Urothelium cell line (cell line): ENCODE results near the gene IL4I1.
"Not testable (repeated sequence)": the region's sequence is repeated elsewhere in the genome, so short reads cannot be mapped to it uniquely, and the experiment has no call there.

Experiments
- DNase-seq: peaks from one replicate; pipeline ENCODE4 v3.0.0; 2011; ENCODE audit warnings: low spot score, mixed read lengths
- FAIRE-seq: peaks from 2 replicates; lab custom pipeline; 2011; peaks lifted over from hg19 to GRCh38; lab: Jason Lieb, UNC

Gene IL4I1, protein sequence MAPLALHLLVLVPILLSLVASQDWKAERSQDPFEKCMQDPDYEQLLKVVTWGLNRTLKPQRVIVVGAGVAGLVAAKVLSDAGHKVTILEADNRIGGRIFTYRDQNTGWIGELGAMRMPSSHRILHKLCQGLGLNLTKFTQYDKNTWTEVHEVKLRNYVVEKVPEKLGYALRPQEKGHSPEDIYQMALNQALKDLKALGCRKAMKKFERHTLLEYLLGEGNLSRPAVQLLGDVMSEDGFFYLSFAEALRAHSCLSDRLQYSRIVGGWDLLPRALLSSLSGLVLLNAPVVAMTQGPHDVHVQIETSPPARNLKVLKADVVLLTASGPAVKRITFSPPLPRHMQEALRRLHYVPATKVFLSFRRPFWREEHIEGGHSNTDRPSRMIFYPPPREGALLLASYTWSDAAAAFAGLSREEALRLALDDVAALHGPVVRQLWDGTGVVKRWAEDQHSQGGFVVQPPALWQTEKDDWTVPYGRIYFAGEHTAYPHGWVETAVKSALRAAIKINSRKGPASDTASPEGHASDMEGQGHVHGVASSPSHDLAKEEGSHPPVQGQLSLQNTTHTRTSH

DNA sequence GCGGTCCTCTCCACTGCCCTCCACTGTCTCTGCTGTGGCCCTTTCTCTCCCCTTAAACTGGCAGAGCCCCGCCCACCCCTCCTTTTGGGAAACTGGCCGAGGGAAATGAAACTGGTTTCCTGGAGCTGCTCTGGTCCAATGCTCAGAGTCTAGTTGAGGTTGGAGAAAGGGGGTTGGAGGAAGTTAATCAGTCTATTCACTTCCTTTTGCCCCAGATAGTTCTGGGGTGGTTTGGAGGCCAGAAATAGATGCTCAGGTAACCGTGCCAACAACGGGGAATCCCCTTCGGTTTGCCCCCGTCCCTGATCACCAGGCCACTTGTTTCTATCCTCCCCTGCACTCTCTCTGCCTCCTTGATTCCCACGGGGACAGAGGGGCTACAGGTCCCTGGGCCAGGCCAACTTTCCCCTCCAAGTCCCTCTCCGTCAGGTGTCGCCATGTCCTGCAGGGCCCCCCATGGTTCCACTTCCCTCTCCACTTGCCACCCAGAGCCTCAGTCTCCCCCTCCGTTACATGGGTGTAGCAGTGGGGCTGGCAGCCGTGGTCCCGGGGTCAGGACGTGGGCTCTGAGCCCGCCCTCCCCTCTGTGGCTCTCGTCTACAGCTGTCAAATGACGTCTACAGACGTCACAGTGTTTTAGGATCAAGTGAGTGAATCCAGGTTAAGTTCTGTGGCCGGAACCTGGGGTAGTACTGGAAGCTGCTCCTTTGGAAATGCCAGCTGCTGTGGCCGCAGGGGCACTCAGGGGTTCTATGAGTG, at the start of gene IL4I1:
Gene IL4I1 (minus strand): TSS at position 25 of the 759 bp plus-strand sequence. CDS start 727 bp downstream, outside the sequence.
- FAIRE-seq = no peak
- peak; percentile 36 for DNase-seq

DNA sequence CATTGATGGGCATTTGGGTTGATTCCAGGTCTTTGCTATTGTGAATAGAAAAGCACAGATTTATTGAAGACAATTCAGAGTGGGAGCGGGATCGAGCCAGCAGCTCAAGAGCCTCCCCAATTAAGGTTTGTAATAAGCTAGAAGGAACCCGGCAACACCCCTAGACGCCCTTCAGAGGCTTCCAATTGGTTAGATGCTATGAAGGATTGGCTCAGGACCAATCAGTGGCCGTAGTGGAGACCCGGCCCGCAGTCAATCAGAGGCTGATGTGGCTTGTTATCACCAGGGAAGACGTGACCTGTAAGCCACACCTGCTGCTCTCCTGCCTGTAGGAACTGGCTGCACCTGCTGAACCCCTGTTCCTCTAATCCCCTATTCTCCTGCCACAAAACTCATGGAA, 49.7 kb upstream of the IL4I1 start:
- FAIRE-seq = no peak
- no peak for DNase-seq

DNA sequence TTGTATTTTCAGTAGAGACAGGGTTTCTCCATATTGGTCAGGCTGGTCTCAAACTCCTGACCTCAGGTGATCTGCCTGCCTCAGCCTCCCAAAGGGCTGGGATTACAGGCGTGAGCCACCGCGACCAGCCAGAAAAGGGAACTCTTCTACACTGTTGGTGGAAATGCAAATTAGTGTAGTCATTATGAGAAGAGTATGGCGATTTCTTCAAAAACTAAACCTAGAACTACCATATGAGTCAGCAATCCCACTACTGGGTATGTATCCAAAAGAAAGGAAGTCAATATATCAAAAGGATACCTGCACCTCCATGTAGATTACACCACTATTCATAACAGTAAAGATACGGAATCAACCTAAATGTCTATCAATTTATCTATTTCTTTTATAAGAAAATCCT, 47.9 kb upstream of the IL4I1 start:
- FAIRE-seq, DNase-seq: not testable (repeated sequence)

DNA sequence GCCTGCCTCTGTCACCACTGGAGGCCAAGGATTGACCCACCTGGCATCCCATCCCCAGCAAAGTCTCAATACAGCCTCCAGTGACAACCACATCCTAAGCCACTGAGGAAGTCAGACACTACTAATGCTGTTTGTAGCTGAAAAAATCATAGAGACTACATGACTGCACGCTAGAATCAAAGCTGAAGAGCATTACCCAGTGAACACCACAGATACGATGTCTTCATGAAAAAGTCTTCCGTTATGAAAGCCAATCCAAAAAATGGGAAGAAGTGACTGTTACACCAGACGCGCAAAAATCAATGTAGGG, 43.8 kb upstream of the IL4I1 start:
- FAIRE-seq = peak; percentile 9
- no peak for DNase-seq

DNA sequence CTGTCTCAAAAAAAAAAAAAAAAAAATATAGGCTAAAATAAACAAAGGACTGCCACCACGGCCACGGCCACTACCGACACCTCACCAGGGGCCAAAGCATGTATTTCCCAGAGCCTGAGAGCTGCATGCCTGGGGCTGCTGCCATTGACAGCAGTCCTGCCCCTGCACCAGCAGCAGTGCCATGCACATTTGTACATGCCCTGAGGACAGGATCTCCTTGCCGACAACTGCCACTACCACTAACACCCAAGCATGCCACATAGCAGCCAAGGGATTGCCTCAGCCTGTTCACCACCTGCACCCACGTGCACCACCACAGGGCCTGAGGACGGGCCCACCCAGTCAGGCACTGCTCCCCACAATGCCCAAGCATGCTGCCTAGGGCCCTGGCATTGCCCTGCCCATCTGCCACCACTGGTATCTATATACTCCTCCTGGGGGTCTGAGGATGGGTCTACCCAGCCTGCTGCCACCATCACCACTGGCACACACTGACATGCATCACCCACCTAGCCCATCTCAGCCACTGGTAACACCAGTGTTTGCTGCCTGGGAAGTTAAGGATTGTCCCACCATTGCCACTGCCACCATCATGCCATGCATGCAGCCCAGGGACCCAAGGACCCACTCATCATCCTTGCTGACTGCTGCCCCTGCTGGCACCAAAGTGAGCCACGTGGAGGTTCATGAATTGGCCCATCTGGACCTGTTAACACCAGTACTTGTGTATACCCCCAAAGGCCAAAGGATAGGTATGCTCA, 43.2 kb upstream of the IL4I1 start:
- FAIRE-seq = no peak
- no peak for DNase-seq

DNA sequence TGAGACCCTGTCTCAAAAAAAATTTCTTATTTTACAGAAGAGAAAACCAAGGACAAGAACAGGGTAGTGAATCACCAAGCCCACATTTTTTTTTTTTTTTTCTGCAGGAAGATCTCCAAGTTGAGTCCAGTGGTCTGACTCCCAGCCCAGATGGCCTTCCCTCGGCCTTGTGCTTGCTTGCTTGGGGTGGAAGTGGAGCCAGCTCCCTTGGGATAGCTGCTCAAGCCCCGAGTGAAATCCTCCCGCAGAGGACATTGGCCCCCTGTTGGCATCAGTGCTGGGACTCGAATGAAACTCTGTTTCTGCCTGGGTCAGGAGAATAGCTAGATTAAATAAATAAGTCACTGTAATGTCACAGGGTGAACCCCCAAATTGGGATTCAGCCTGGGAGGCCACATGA, 42.0 kb upstream of the IL4I1 start:
- DNase-seq (no peak), FAIRE-seq (no peak)

DNA sequence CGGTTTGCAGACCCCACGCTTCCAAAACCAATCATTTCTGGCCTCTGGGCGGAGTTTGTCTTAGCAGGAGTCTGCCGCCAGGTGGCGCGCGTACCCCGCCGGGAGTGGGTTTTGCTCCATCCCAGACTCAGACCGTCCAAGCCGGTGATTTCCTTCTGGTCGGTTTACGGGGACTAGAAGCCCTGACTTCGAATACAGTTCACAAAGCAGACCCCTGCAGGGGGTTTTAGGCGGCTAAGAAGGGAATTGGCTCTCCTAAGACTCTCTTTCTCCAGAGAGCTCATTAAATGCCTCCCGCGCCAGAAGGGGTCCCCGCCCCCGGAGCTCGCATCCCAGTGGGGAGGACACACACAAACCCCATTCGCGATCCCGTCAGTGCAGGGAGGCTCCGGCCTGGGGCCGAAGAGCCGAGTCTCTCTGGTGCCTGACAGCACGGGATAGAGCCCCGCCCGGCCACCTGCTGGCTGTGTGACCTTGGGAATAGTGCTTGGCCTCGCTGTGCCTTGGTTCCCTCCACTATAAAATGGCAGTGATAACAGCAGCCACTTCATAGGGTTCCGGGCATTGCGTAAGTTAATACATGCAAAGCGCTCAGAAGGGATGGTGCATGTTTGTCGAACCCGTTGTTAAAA, 41.2 kb upstream of the IL4I1 start:
- FAIRE-seq = no peak

DNA sequence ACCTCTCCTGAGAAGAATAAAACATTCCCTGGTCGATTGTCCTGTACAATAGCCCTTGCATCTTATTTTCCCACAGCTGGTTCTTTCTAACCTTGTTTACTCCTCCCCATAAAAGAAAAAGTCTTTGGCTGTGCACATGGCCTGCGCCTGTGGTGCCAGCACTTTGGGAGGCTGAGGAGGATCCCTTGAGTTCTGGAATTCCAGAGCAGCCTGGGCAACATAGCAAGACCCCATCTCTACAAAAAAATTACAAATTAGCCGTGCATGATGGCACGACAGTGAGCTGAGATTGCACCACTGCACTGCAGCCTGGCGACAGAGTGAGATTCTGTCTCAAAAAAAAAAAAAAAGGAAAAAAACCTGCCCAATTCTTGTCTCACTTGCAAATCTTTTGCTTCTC, 39.9 kb upstream of the IL4I1 start:
- DNase-seq = no peak
- no peak for FAIRE-seq

More for the DNA sequence above, 41.2 kb upstream of the IL4I1 start:
- peak; percentile 81 for DNase-seq

DNA sequence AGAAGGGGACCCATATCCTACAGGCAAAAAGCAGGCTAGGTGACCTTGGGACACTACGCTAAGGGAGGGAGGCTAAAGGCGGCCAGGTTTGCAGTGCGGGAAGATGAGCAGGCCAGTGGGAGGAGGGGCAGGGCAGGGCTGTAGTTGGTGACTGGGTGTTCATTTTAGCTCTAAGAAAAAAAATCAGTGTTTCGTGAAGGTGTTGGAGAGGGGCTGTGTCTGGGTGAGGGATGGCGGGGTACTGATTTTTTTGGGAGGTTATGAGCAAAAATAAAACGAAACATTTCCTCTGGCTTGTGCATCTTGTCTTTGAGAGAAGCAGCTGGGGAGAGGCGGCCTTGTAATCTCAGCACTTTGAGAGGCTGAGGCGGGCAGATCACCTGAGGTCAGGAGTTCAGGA, 37.0 kb upstream of the IL4I1 start:
- no peak for FAIRE-seq
- no peak for DNase-seq

DNA sequence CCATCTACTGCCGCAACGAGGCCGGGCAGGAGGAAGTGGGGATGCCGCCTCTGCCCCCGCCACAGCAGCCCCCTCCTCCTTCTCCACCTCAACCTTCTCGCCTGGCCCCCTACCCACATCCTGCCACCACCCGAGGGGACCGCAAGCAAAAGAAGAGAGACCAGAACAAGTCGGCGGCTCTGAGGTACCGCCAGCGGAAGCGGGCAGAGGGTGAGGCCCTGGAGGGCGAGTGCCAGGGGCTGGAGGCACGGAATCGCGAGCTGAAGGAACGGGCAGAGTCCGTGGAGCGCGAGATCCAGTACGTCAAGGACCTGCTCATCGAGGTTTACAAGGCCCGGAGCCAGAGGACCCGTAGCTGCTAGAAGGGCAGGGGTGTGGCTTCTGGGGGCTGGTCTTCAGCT, 36.0 kb upstream of the IL4I1 start:
- DNase-seq = no peak
- FAIRE-seq = no peak

DNA sequence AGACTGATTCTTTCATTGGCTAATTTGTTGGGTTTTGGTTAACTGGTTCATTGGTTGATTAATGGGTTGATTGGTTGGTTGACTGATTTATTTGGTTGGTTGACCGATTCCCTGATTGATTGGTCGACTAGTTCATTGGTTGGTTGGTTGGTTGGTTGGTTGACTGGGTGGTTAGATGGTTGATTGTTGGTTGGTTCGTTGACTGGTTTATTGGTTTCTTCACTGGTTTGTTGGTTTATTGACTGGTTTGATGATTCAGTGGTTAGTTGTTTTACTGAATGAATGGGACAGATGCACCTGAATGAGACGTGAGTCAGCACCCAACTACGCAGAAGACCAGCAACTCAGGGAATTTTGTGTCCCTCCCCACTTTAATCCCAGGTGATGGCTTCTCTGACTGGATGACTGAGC, 35.4 kb upstream of the IL4I1 start:
- FAIRE-seq (no peak), DNase-seq (peak; percentile 57)

DNA sequence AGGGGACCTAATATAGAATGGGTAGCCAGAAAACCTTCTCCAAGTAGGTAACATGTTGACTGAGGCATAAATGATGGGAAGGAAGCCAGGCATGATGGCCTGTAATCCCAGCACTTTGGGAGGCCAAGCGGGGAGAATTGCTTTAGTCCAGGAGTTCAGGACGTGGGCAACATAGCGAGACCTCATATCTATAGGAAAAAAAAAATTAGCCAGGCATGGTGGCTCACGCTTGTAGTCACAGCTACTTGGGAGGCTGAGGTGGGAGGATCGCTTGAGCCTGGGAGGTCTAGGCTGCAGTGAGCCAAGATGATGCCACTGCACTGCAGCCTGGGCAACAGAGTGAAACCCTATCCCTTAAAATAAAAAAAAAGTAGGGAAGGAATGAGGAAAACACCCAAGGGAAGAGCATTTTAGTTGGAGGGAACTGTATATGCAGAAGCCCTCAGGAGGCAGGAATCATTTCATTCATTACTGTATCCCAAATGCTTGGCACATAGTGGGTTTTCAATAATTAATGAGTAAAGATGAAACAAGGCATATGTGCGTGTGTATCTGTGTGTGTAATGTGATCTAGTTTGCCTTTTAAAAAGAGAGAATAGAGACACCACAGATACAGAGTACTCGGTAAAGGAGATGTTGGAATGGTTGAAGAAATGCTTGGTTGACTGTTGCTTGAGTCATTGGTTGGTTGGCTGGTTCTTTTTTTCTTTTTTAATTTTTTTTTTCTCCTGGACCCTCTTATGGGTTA, 34.8 kb upstream of the IL4I1 start:
- FAIRE-seq = no peak
- DNase-seq = no peak

DNA sequence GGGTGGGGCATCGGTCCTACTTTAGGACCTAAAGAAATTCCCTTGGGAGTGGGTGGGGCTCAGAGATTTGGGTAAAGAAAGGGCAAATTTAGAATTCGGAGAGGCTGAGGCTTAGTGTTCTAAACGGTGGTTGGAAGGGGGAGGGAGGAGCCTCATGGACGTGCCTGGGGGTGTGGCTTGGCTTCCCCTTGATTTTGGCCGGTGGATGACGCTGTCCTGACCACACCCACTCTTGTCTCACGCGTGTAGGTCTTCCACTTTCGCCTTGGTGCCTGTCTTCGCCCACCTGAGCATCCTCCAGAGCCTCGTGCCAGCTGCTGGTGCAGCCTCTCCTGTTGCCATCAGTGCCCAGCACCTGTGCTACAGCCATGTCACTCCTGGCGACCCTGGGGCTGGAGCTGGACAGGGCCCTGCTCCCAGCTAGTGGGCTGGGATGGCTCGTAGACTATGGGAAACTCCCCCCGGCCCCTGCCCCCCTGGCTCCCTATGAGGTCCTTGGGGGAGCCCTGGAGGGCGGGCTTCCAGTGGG, 33.9 kb upstream of the IL4I1 start:
- FAIRE-seq (no peak), DNase-seq (no peak)

DNA sequence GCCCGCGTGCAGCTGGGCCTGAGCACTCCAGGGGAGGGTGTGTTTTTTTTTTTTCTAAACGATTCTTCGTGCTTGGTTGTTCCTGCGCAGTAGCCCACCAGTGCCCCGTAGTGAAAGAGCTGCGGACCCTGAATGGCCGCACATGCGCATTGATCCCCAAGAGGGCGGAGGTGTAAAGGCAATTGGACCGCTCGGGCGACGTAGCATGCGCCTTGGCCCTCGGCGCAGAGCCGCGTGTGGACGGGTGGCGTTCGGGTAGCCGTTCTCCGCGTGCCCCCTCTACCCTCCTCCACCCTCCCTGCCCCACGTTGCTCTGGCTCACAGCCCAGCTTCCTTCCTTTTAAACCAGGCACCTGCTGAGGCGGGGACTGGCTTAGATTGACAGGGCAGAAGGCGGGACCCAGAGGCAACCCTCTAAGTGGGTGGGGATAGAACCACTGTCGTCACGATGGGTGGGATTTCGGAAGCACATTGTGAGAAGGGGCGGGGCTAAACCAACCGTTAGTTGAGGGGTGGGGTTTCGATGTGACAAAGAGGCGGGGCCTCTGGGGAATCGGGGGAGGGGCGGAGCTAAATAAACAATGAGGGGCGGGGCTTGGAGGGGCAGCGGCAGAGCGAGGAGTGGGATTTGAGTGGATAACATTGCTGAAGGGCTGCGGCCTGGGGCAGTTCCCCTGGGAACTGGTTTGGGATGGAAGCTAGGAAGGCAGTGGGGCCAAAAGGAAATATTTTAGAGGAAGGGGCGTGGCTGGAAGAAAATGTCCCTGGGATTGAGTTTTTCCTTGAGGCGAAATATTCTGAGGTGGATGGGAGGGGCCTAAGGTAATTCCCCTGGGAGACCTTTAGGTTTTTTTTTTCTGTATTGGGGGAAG, 33.2 kb upstream of the IL4I1 start:
- DNase-seq = peak; percentile 94
- FAIRE-seq = peak; percentile 93

DNA sequence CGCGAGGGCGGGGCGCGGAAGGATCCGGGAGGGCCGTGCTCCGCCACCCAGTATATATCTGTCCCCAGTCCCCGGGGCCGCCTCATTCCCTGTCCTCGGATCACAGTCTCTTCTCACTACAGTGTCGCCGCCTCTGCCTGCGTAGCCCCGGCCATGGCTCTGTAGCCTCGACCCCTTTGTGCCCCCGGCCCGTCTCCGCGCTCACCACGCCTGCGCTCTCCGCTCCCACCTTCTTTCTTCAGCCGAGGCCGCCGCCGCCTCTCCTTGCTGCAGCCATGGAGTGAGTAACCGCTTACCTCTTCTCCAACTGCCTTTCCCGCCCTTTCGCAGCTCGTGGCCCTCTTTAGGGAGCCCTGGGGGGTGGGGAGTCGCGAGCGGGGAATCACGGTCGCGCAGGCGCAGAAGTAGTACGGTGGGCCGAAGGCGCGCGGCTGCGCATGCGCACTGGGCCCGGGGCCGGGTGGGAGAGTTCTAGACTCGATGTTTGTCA, 32.5 kb upstream of the IL4I1 start, which contains the start of the genes ATF5 and NUP62:
Gene ATF5 (plus strand): TSS at position 85 of the 490 bp plus-strand sequence. CDS start 1,646 bp downstream, outside the sequence.
Gene NUP62 (minus strand): TSS at position 384 of the 490 bp plus-strand sequence. CDS start 19,697 bp downstream, outside the sequence.
- FAIRE-seq = peak; percentile 81
- DNase-seq = peak; percentile 96

DNA sequence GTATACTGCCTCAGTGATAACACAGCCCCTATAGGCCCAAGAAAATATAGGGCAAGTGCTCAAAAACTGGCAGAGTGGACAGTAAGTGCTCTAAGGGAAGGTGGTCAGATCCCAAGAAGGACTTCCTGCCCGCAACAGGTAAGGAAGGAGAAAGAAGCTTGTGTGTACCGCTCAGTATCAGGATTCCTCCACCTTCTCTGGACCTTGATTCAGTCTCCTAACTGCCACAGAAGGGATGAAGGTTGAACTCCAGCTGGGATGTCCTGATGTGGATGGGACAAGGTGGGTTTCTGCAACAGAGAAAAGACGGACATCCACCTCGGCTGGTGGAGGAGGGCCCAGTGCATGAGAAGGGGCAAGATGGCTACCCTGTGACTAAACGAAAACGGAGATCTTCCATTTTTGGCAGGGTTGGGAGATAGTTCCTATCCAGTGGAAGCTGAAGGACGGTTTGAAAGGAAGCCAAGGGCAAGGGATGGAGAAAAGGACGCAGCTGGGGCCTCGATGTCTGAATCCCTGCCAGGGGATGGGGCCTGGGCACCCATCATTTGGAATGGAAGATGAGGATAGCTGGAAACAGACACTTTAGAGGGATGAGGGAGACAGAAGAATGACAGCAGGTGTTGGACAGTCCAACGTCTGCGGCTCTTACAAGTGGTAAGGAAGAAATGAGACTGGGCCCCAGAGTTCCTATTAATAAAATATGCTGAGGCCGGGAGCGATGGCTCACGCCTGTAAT, 31.0 kb upstream of the IL4I1 start:
- DNase-seq = no peak
- no peak for FAIRE-seq

DNA sequence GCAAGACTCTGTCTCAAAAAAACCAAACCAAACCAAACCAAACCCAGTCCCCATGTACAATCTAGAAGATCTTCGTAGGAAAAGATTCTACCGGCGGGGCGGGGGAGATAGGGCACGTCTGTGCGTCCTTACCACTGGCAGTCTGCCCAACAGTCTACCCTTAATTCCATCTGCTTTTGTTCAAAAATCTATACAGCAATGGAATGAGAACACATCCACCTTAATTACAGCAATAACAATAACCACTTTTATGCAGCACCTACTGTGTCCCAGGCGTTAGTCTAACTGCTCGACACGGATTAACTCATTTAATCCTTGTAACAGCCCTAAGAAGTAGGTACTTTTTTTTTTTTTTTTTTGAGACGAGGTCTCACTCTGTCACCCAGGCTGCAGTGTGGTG, 29.8 kb upstream of the IL4I1 start:
- FAIRE-seq (no peak), DNase-seq (no peak)

DNA sequence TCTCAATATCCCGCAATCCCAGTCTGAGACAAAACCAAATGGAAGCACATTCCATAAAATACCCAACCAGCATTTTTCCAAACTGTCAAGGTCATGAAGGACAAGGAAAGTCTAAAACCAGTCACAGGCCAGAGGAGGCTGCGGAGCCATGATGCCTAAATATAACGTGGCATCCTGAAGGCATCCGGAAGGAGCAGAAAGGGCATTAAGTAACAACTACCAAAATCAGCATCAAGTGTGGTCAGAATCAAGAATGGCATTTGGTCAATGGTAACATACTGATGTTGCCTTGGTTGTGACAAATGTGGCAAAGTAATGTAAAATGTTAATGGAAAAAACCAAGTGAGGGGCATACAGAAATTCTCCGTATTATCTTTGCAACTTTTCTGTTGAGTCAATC, 28.8 kb upstream of the IL4I1 start:
- FAIRE-seq = no peak
- DNase-seq = no peak
